HepG2 (cell line): ENCODE measurements around the gene FCER1G. TPM values are rescaled to one million over a fixed set of nuclear protein-coding genes. Genes with fewer than 3 reads are reported as not detected.
A peak's percentile ranks its signal among the peaks of the same experiment; 100 is the strongest.

Source experiments
- AGO2 ChIP-seq: fragments of 200-400 bp; formaldehyde crosslinking; optimal IDR thresholded peaks from 2 replicates; pipeline ENCODE3; 2017; ENCODE audit warnings: mild to moderate bottlenecking, low read depth, low read length, moderate library complexity
- BCL6 ChIP-seq: IDR thresholded peaks from 2 replicates; pipeline ENCODE4 v1.6.1; 2016; ENCODE audit warnings: missing genetic modification reagents, missing compliant biosample characterization
- BHLHE40 ChIP-seq: IDR thresholded peaks from 2 replicates; pipeline ENCODE4 v1.6.1; 2011; ENCODE audit warnings: low read length, improper control_type of control experiment
- CEBPB ChIP-seq: IDR thresholded peaks from 2 replicates; pipeline ENCODE4 v1.6.1; 2011; ENCODE audit warnings: low read depth, low read length, improper control_type of control experiment, borderline replicate concordance
- DMAP1 ChIP-seq: IDR thresholded peaks from 2 replicates; pipeline ENCODE4 v1.6.1; 2016
- FOSL1 ChIP-seq: sonication (generic); formaldehyde crosslinking; IDR thresholded peaks from 2 replicates; pipeline ENCODE4 v1.9.0; 2021; ENCODE audit warnings: missing genetic modification reagents, borderline replicate concordance
- HNRNPK ChIP-seq: fragments of 200-400 bp; formaldehyde crosslinking; IDR thresholded peaks from 2 replicates; pipeline ENCODE4 v1.6.1; 2018; ENCODE audit warnings: low read length, low read depth, moderate library complexity, mild to moderate bottlenecking; ENCODE audit not compliant: poor library complexity, severe bottlenecking
- MBNL3 ChIP-seq: fragments of 250-450 bp; sonication (Bioruptor Pico); conservative IDR thresholded peaks from 2 replicates; pipeline ENCODE4 v1.8.0; 2022; ENCODE audit warnings: mild to moderate bottlenecking, inconsistent platforms
- MED1 ChIP-seq: sonication (generic); formaldehyde crosslinking; IDR thresholded peaks from 2 replicates; pipeline ENCODE4 v1.4.0; 2020; ENCODE audit warnings: missing genetic modification reagents
- NAIF1 ChIP-seq: sonication (generic); formaldehyde crosslinking; IDR thresholded peaks from 2 replicates; pipeline ENCODE4 v1.5.0; 2020; ENCODE audit warnings: mild to moderate bottlenecking, missing genetic modification reagents, borderline replicate concordance
- NCOA2 ChIP-seq: sonication (generic); formaldehyde crosslinking; IDR thresholded peaks from 2 replicates; pipeline ENCODE4 v1.8.0; 2022; ENCODE audit warnings: inconsistent platforms
- PAF1 ChIP-seq: IDR thresholded peaks from 2 replicates; pipeline ENCODE4 v1.6.1; 2016; ENCODE audit warnings: missing genetic modification reagents, missing compliant biosample characterization
- PAX8 ChIP-seq: sonication (generic); formaldehyde crosslinking; IDR thresholded peaks from 2 replicates; pipeline ENCODE4 v1.8.0; 2022; ENCODE audit warnings: mild to moderate bottlenecking, missing genetic modification reagents, borderline replicate concordance
- POLR2G ChIP-seq: fragments of 200-400 bp; formaldehyde crosslinking; IDR thresholded peaks from 2 replicates; pipeline ENCODE4 v1.6.1; 2018; ENCODE audit warnings: mild to moderate bottlenecking, low read depth, low read length, moderate library complexity
- RFX1 ChIP-seq: fragments of 450-650 bp; IDR thresholded peaks from 2 replicates; pipeline ENCODE4 v1.6.1; 2017
- SMYD3 ChIP-seq: sonication (generic); formaldehyde crosslinking; IDR thresholded peaks from 2 replicates; pipeline ENCODE4 v1.8.1; 2023; ENCODE audit warnings: mild to moderate bottlenecking, missing genetic modification reagents
- SP140L ChIP-seq: sonication (generic); formaldehyde crosslinking; IDR thresholded peaks from 2 replicates; pipeline ENCODE4 v1.4.0; 2020; ENCODE audit warnings: missing genetic modification reagents, borderline replicate concordance
- TAF1 ChIP-seq: sonication (generic); formaldehyde crosslinking; IDR thresholded peaks from 2 replicates; pipeline ENCODE4 v1.4.0; 2020; ENCODE audit warnings: missing genetic modification reagents
- TBX2 ChIP-seq: sonication (generic); formaldehyde crosslinking; IDR thresholded peaks from 2 replicates; pipeline ENCODE4 v1.5.0; 2020; ENCODE audit warnings: missing genetic modification reagents, mild to moderate bottlenecking, borderline replicate concordance
- ZBTB8A ChIP-seq: sonication (generic); formaldehyde crosslinking; IDR thresholded peaks from 2 replicates; pipeline ENCODE4 v1.4.0; 2020; ENCODE audit warnings: mild to moderate bottlenecking, low read depth, missing genetic modification reagents, borderline replicate concordance
- ZNF10 ChIP-seq: sonication (generic); formaldehyde crosslinking; IDR thresholded peaks from 2 replicates; pipeline ENCODE4 v1.4.0; 2020; ENCODE audit warnings: mild to moderate bottlenecking, low read depth, missing genetic modification reagents, borderline replicate concordance
- ZNF12 ChIP-seq: sonication (generic); formaldehyde crosslinking; IDR thresholded peaks from 2 replicates; pipeline ENCODE4 v1.5.0; 2020; ENCODE audit warnings: missing genetic modification reagents
- ZNF33A ChIP-seq: sonication (generic); formaldehyde crosslinking; IDR thresholded peaks from 2 replicates; pipeline ENCODE4 v1.5.1; 2020; ENCODE audit warnings: missing genetic modification reagents, mild to moderate bottlenecking, moderate library complexity, borderline replicate concordance
- ZNF768 ChIP-seq: sonication (generic); formaldehyde crosslinking; IDR thresholded peaks from 2 replicates; pipeline ENCODE4 v1.4.0; 2020; ENCODE audit warnings: missing genetic modification reagents
- ZNF772 ChIP-seq: sonication (generic); formaldehyde crosslinking; IDR thresholded peaks from 2 replicates; pipeline ENCODE4 v1.5.0; 2020; ENCODE audit warnings: mild to moderate bottlenecking, missing genetic modification reagents
- ZNF841 ChIP-seq: sonication (generic); formaldehyde crosslinking; IDR thresholded peaks from 2 replicates; pipeline ENCODE4 v1.8.1; 2023; ENCODE audit warnings: missing genetic modification reagents, borderline replicate concordance
- ZNF883 ChIP-seq: sonication (generic); formaldehyde crosslinking; IDR thresholded peaks from 2 replicates; pipeline ENCODE4 v1.5.1; 2020; ENCODE audit warnings: mild to moderate bottlenecking, missing genetic modification reagents; ENCODE audit errors: not compliant biosample characterization
- polyA plus RNA-seq, 8 experiments: library from polyadenylated mRNA; depleted of rRNA in 3 of 8; stranded (reverse) in 7 of 8; unstranded in 1 of 8; fragments of >200 nt; fragmentation: Illumina TruSeq in 4 of 8; extraction: Trizol in 4 of 8; gene quantifications; 2 replicates each; pipeline versions ENCODE4 v1.2.1 to v1.2.3, GENCODE V29; 2011 to 2016; ENCODE audit warnings: low read depth in 4 of 8, missing spikeins in 1 of 8, mixed read lengths in 1 of 8; ENCODE audit not compliant: insufficient read depth in 1 of 8
- total RNA-seq, 5 experiments: library from RNA; depleted of rRNA; stranded (reverse); fragments of >200 nt; fragmentation: Illumina TruSeq; extraction: Trizol; gene quantifications; 2 replicates each; pipeline ENCODE4 v1.2.3, GENCODE V29; 2016; ENCODE audit warnings: low read depth in 1 of 5
- TF ChIP-seq, protein P1 (sequence below): sonication (generic); formaldehyde crosslinking; IDR thresholded peaks from 2 replicates; pipeline ENCODE4 v1.4.0; 2020; ENCODE audit warnings: missing genetic modification reagents, borderline replicate concordance

Gene FCER1G
- total and polyA plus RNA-seq, 2 of the 13 experiments (the other 11 are each of a cell fraction or from before 2014, with no cell fraction given), result 1.3 to 6.4 TPM

DNA sequence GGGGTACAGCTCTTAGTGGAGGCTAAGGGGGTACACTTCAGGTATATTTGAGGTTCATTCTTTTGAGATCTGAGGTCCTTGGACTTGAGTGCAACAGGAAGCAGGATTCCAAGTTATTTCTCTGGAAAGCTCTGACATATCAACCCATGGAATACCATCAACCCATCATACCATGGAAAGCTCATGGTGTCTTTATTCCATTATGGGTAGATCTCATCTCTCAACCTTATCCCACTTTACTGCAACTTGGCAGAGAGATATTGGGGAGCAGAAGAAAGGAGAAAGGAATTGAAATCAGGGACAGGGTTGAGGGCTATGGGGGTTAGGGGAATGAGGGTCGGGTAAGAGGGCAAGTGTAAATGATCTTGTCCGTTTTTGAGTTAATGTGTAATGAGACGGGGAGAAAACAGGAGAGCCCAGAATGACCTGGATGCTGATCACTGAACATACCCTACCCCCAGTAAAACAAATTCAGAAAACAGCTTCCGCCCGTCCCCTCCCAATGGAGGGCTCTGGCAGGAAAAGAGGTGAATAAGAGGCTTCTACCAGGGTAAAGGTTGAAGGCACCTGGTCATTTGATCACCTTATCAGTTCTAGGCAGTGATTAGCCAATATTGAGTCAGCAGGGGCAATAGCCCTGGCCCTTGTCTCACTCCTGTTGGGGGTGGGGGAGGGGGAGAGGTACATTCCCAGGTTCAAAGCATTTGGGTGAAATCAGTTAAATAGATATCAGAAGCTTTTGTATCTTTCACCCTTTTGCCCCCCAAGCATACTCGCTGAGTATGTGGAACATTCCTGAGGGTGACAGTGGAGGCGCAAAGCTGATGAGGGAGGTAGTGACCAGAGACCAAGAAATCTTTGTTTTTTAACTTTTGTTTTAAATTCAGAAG, 9.0 kb downstream of the FCER1G start (continued):
- peak; percentile 47; the same call in 1 of the 2 replicates for TF ChIP-seq ZNF841
- no peak for TF ChIP-seq AGO2
- no peak for TF ChIP-seq PAF1 (CRISPR knock-in tag)
- TF ChIP-seq DMAP1 (CRISPR knock-in tag), result no peak
- no peak for TF ChIP-seq ZNF10 (CRISPR knock-in tag)
- peak; percentile 82 for TF ChIP-seq HNRNPK
- no peak; the same call in 1 of the 2 replicates for TF ChIP-seq ZNF12
- no peak for TF ChIP-seq TAF1
- TF ChIP-seq NAIF1 (CRISPR knock-in tag), result 0 out of 2 replicates have a peak, but pooled peaks have one; percentile 45
- TF ChIP-seq ZNF768, result no peak
- peak; percentile 60; the same call in 1 of the 2 replicates for TF ChIP-seq TBX2 (CRISPR knock-in tag)
- no peak for TF ChIP-seq RFX1
- no peak for TF ChIP-seq ZNF772 (CRISPR knock-in tag)
- TF ChIP-seq CEBPB, result peak; percentile 94
- TF ChIP-seq BCL6 (CRISPR knock-in tag), result peak; percentile 83
- TF ChIP-seq, protein P1, sequence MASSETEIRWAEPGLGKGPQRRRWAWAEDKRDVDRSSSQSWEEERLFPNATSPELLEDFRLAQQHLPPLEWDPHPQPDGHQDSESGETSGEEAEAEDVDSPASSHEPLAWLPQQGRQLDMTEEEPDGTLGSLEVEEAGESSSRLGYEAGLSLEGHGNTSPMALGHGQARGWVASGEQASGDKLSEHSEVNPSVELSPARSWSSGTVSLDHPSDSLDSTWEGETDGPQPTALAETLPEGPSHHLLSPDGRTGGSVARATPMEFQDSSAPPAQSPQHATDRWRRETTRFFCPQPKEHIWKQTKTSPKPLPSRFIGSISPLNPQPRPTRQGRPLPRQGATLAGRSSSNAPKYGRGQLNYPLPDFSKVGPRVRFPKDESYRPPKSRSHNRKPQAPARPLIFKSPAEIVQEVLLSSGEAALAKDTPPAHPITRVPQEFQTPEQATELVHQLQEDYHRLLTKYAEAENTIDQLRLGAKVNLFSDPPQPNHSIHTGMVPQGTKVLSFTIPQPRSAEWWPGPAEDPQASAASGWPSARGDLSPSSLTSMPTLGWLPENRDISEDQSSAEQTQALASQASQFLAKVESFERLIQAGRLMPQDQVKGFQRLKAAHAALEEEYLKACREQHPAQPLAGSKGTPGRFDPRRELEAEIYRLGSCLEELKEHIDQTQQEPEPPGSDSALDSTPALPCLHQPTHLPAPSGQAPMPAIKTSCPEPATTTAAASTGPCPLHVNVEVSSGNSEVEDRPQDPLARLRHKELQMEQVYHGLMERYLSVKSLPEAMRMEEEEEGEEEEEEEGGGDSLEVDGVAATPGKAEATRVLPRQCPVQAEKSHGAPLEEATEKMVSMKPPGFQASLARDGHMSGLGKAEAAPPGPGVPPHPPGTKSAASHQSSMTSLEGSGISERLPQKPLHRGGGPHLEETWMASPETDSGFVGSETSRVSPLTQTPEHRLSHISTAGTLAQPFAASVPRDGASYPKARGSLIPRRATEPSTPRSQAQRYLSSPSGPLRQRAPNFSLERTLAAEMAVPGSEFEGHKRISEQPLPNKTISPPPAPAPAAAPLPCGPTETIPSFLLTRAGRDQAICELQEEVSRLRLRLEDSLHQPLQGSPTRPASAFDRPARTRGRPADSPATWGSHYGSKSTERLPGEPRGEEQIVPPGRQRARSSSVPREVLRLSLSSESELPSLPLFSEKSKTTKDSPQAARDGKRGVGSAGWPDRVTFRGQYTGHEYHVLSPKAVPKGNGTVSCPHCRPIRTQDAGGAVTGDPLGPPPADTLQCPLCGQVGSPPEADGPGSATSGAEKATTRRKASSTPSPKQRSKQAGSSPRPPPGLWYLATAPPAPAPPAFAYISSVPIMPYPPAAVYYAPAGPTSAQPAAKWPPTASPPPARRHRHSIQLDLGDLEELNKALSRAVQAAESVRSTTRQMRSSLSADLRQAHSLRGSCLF (CRISPR knock-in tag), result no peak
- TF ChIP-seq MBNL3, result no peak
- TF ChIP-seq SMYD3 (CRISPR knock-in tag), result peak; percentile 87
- TF ChIP-seq ZBTB8A (CRISPR knock-in tag), result no peak
- no peak for TF ChIP-seq ZNF883
- no peak for TF ChIP-seq ZNF33A (CRISPR knock-in tag)
- peak; percentile 97 for TF ChIP-seq NCOA2 (CRISPR knock-in tag)
- peak; percentile 97 for TF ChIP-seq MED1 (CRISPR knock-in tag)
- no peak for TF ChIP-seq BHLHE40
- peak; percentile 60; the same call in 1 of the 2 replicates for TF ChIP-seq FOSL1 (CRISPR knock-in tag)
- no peak for TF ChIP-seq PAX8 (CRISPR knock-in tag)
- TF ChIP-seq SP140L (CRISPR knock-in tag), result no peak
- TF ChIP-seq POLR2G, result peak; percentile 57; the same call in 1 of the 2 replicates
